ENCODE results near the gene SPEM3.

DNA sequence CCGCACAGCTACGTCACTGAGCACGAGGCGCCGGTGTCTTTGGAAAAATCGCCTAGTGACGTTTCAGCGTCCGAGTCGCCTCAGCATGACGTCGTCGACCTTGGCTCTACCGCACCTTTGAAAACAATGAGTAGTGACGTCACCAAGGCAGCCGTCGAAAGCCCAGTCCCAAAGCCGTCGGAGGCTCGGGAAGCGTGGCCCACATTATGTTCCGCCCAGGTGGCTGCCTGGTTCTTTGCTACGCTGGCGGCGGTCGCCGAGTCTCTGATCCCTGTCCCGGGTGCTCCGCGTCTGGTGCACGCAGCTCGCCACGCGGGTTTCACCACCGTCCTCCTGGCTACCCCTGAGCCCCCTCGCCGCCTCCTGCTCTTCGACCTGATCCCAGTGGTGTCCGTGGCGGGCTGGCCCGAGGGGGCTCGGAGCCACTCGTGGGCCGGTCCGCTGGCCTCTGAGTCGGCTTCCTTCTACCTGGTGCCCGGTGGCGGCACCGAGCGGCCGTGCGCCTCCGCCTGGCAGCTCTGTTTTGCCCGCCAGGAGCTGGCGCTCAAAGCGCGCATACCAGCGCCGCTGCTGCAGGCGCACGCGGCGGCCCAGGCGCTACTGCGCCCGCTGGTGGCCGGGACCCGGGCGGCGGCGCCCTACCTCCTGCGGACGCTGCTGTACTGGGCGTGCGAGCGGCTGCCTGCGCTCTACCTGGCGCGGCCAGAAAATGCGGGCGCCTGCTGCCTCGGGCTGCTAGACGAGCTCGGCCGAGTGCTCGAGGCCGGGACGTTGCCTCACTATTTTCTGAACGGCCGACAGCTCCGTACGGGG, 8.1 kb downstream of the SPEM3 start:
- TF ChIP-seq TAF1 (IDR thresholded peaks at IDR 0.05; ENCODE audit: borderline replicate concordance, insufficient read depth, low read length) (no peak), POLR2AphosphoS5 (IDR thresholded peaks at IDR 0.05; ENCODE audit: low read depth, low read length) (no peak), FOXP2 (optimal IDR thresholded peaks at IDR 0.05; ENCODE audit: borderline replicate concordance, extremely low read depth, extremely low read length, insufficient read depth) (no peak), SIN3A (IDR thresholded peaks at IDR 0.05; ENCODE audit: borderline replicate concordance, insufficient read depth, low read length) (no peak)
- TF ChIP-seq, protein P1, sequence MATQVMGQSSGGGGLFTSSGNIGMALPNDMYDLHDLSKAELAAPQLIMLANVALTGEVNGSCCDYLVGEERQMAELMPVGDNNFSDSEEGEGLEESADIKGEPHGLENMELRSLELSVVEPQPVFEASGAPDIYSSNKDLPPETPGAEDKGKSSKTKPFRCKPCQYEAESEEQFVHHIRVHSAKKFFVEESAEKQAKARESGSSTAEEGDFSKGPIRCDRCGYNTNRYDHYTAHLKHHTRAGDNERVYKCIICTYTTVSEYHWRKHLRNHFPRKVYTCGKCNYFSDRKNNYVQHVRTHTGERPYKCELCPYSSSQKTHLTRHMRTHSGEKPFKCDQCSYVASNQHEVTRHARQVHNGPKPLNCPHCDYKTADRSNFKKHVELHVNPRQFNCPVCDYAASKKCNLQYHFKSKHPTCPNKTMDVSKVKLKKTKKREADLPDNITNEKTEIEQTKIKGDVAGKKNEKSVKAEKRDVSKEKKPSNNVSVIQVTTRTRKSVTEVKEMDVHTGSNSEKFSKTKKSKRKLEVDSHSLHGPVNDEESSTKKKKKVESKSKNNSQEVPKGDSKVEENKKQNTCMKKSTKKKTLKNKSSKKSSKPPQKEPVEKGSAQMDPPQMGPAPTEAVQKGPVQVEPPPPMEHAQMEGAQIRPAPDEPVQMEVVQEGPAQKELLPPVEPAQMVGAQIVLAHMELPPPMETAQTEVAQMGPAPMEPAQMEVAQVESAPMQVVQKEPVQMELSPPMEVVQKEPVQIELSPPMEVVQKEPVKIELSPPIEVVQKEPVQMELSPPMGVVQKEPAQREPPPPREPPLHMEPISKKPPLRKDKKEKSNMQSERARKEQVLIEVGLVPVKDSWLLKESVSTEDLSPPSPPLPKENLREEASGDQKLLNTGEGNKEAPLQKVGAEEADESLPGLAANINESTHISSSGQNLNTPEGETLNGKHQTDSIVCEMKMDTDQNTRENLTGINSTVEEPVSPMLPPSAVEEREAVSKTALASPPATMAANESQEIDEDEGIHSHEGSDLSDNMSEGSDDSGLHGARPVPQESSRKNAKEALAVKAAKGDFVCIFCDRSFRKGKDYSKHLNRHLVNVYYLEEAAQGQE (IDR thresholded peaks at IDR 0.05; ENCODE audit: insufficient read depth in 1 of 2, low read depth in 2 of 2, low read length in 2 of 2), result no peak
